Suprapubic skin (tissue), 4 donors: ENCODE data around the gene SHBG. TPM values are rescaled to one million over a fixed set of nuclear protein-coding genes. Genes with fewer than 3 reads are reported as not detected.

Experiments used
- DNase-seq, 2 donors: peaks; one replicate each; pipeline ENCODE4 v3.0.0-alpha.2; 2019; ENCODE audit warnings: low spot score in 2 of 2
- H3K27ac ChIP-seq: fragments of 200-600 bp; sonication (generic); one replicate; pipeline ENCODE4 v1.5.1; 2019
- H3K27me3 ChIP-seq: fragments of 200-600 bp; sonication (generic); one replicate; pipeline ENCODE4 v1.5.1; 2019
- H3K36me3 ChIP-seq: fragments of 200-600 bp; sonication (generic); one replicate; pipeline ENCODE4 v1.5.1; 2019
- H3K4me1 ChIP-seq: fragments of 200-600 bp; sonication (generic); one replicate; pipeline ENCODE4 v1.5.1; 2019
- H3K4me3 ChIP-seq: fragments of 200-600 bp; sonication (generic); one replicate; pipeline ENCODE4 v1.5.1; 2019; ENCODE audit warnings: mild to moderate bottlenecking
- H3K9me3 ChIP-seq: fragments of 200-600 bp; sonication (generic); one replicate; pipeline ENCODE4 v1.5.1; 2019
- EP300 ChIP-seq: sonication (generic); formaldehyde crosslinking; IDR thresholded peaks from one replicate; pipeline ENCODE4 v1.6.1; 2017; ENCODE audit warnings: antibody characterized with exemption
- POLR2A ChIP-seq, 2 donors: fragments of 450-650 bp; IDR thresholded peaks; one replicate each; pipeline ENCODE4 v1.6.1; 2017; ENCODE audit warnings: antibody characterized with exemption in 2 of 2, mild to moderate bottlenecking in 2 of 2, moderate library complexity in 2 of 2
- POLR2AphosphoS5 ChIP-seq, 3 donors: sonication (generic); formaldehyde crosslinking; IDR thresholded peaks; one replicate each; pipeline ENCODE4 v1.6.1; 2017; ENCODE audit warnings: antibody characterized with exemption in 3 of 3
- WGBS: methylation state at CpG from one replicate; pipeline ENCODE4 v1.1.5; 2018; 5-methylcytosine and 5-hydroxymethylcytosine counted together
- total RNA-seq, 4 donors: library from RNA; depleted of rRNA; stranded (reverse); fragments of >200 nt; gene quantifications; one replicate each; pipeline ENCODE4 v1.1.0, GENCODE V29; 2016
- TF ChIP-seq, protein P1 (sequence below), 2 donors: fragments of 200-600 bp in 1 of 2; fragments of 450-650 bp in 1 of 2; sonication (generic) in 1 of 2; IDR thresholded peaks; one replicate each; pipeline ENCODE4 v1.5.1; 2016 to 2019; ENCODE audit warnings: antibody characterized with exemption in 2 of 2, mild to moderate bottlenecking in 1 of 2, moderate library complexity in 1 of 2

Gene SHBG
- total RNA-seq, 4 donors from 2014 or later = not detected

- H3K27ac ChIP-seq = no peak overlapping the region
- H3K4me1 ChIP-seq = no peaks in the 10 kb centered on the region
- H3K27me3 ChIP-seq = no peaks in the 10 kb centered on the region
- WGBS = 86% methylated on average over 2 of the region's 2 CpGs
- H3K36me3 ChIP-seq = peaks cover 82% of the 10 kb centered on the region
- TF ChIP-seq, protein P1, sequence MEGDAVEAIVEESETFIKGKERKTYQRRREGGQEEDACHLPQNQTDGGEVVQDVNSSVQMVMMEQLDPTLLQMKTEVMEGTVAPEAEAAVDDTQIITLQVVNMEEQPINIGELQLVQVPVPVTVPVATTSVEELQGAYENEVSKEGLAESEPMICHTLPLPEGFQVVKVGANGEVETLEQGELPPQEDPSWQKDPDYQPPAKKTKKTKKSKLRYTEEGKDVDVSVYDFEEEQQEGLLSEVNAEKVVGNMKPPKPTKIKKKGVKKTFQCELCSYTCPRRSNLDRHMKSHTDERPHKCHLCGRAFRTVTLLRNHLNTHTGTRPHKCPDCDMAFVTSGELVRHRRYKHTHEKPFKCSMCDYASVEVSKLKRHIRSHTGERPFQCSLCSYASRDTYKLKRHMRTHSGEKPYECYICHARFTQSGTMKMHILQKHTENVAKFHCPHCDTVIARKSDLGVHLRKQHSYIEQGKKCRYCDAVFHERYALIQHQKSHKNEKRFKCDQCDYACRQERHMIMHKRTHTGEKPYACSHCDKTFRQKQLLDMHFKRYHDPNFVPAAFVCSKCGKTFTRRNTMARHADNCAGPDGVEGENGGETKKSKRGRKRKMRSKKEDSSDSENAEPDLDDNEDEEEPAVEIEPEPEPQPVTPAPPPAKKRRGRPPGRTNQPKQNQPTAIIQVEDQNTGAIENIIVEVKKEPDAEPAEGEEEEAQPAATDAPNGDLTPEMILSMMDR (IDR thresholded peaks at IDR 0.05) = no peak
- TF ChIP-seq POLR2A (IDR thresholded peaks at IDR 0.05) = no peak
- TF ChIP-seq POLR2AphosphoS5 (IDR thresholded peaks at IDR 0.05) = no peak
- no peak for TF ChIP-seq EP300
- H3K4me3 ChIP-seq = no peak overlapping the region
- no peak for DNase-seq
- peaks cover 8% of the 10 kb centered on the region for H3K9me3 ChIP-seq
Observed at GRCh38 chr17:7673239-7673638, 43.3 kb downstream of the SHBG start.

- Histone ChIP-seq H3K4me3 (no peak overlapping the region), H3K36me3 (peaks cover 66% of the 10 kb centered on the region), H3K4me1 (no peaks in the 10 kb centered on the region), H3K27me3 (no peaks in the 10 kb centered on the region), H3K27ac (no peak overlapping the region), H3K9me3 (peaks cover 8% of the 10 kb centered on the region)
- no peak for DNase-seq
- no peak for TF ChIP-seq POLR2A (IDR thresholded peaks at IDR 0.05)
- no peak for TF ChIP-seq POLR2AphosphoS5 (IDR thresholded peaks at IDR 0.05)
- TF ChIP-seq, protein P1 (IDR thresholded peaks at IDR 0.05) = no peak
- no peak for TF ChIP-seq EP300
- 89% methylated on average over 14 of the region's 14 CpGs for WGBS
Observed at GRCh38 chr17:7674934-7675333, 45.0 kb downstream of the SHBG start.

GRCh38 chr17:7676533-7676932 is 46.6 kb downstream of the SHBG start:
- Histone ChIP-seq H3K36me3 (peaks cover 50% of the 10 kb centered on the region), H3K4me1 (no peaks in the 10 kb centered on the region), H3K9me3 (peaks cover 8% of the 10 kb centered on the region), H3K4me3 (no peak overlapping the region), H3K27me3 (no peaks in the 10 kb centered on the region), H3K27ac (no peak overlapping the region)
- no peak for DNase-seq
- TF ChIP-seq POLR2AphosphoS5 (IDR thresholded peaks at IDR 0.05) = no peak
- no peak for TF ChIP-seq EP300
- TF ChIP-seq, protein P1 (IDR thresholded peaks at IDR 0.05) = no peak
- TF ChIP-seq POLR2A (IDR thresholded peaks at IDR 0.05) = no peak
- 79% methylated on average over 5 of the region's 5 CpGs for WGBS

GRCh38 chr17:7677388-7678067 is 47.6 kb downstream of the SHBG start:
- WGBS = 87% methylated on average over 10 of the region's 10 CpGs
- TF ChIP-seq, protein P1 (IDR thresholded peaks at IDR 0.05) = no peak
- no peak for TF ChIP-seq POLR2A (IDR thresholded peaks at IDR 0.05)
- no peak for TF ChIP-seq EP300
- TF ChIP-seq POLR2AphosphoS5 (IDR thresholded peaks at IDR 0.05) = no peak
- H3K27ac ChIP-seq = no peak overlapping the region
- H3K36me3 ChIP-seq = peaks cover 40% of the 10 kb centered on the region
- peaks cover 8% of the 10 kb centered on the region for H3K9me3 ChIP-seq
- DNase-seq = no peak
- H3K27me3 ChIP-seq = no peaks in the 10 kb centered on the region
- H3K4me3 ChIP-seq = no peak overlapping the region
- no peaks in the 10 kb centered on the region for H3K4me1 ChIP-seq

Other genes with a start within 250 kb of the SHBG start
- gene TNK1, start 249.0 kb upstream of the SHBG start, total RNA-seq = 10 to 100 TPM; 15.3 to 42.9 (median 20.7) TPM
- gene PLSCR3, start 235.6 kb upstream of the SHBG start, total RNA-seq = 10 to 100 TPM; 21.6 to 55.3 (median 40.7) TPM
- gene TMEM256, start 226.0 kb upstream of the SHBG start, total RNA-seq = 100 to 1,000 TPM in 2 of 4 donors, 10 to 100 TPM in 2; 53.5 to 128 (median 89.6) TPM
- gene NLGN2, start 222.3 kb upstream of the SHBG start, total RNA-seq = 10 to 100 TPM in 1 of 4 donors, 1 to 10 TPM in 3; 5.9 to 17.9 (median 8.1) TPM
- gene SPEM1, start 209.8 kb upstream of the SHBG start, total RNA-seq = not detected
- gene SPEM2, start 204.5 kb upstream of the SHBG start, total RNA-seq = not detected
- not detected for gene SPEM3, start 201.3 kb upstream of the SHBG start, total RNA-seq
- gene TMEM102, start 194.7 kb upstream of the SHBG start, total RNA-seq = 10 to 100 TPM; 18.7 to 24.5 (median 19.5) TPM
- 10 to 100 TPM; 10.3 to 28.5 (median 12.5) TPM for gene FGF11, start 190.6 kb upstream of the SHBG start, total RNA-seq
- 10 to 100 TPM in 2 of 4 donors, 1 to 10 TPM in 2; 7.3 to 11.3 (median 9.7) TPM for gene CHRNB1, start 185.1 kb upstream of the SHBG start, total RNA-seq
- 10 to 100 TPM; 36.1 to 65.7 (median 45.3) TPM for gene ZBTB4, start 150.5 kb upstream of the SHBG start, total RNA-seq
- gene SLC35G6, start 148.7 kb upstream of the SHBG start, total RNA-seq = not detected
- 100 to 1,000 TPM; 104 to 194 (median 140) TPM for gene POLR2A, start 145.8 kb upstream of the SHBG start, total RNA-seq
- 10 to 100 TPM; 12.7 to 28.4 (median 18.0) TPM for gene TNFSF12, start 81.1 kb upstream of the SHBG start, total RNA-seq
- 10 to 100 TPM in 3 of 4 donors, 1 to 10 TPM in 1; 9.6 to 26.6 (median 15.5) TPM for gene TNFSF13, start 71.4 kb upstream of the SHBG start, total RNA-seq
- 10 to 100 TPM; 40.2 to 53.5 (median 51.6) TPM for gene SENP3, start 68.2 kb upstream of the SHBG start, total RNA-seq
- gene CD68, start 50.5 kb upstream of the SHBG start, total RNA-seq = 10 to 100 TPM in 1 of 4 donors, 1 to 10 TPM in 3; 5.0 to 13.2 (median 9.6) TPM
- gene MPDU1, start 46.3 kb upstream of the SHBG start, total RNA-seq = 100 to 1,000 TPM in 1 of 4 donors, 10 to 100 TPM in 3; 54.3 to 104 (median 86.3) TPM
- gene SOX15, start 40.0 kb upstream of the SHBG start, total RNA-seq = 100 to 1,000 TPM in 2 of 4 donors, 10 to 100 TPM in 2; 68.0 to 140 (median 102) TPM
- gene FXR2, start 15.2 kb upstream of the SHBG start, total RNA-seq = 10 to 100 TPM; 21.0 to 25.6 (median 22.5) TPM
- gene SAT2, start 2.3 kb upstream of the SHBG start, total RNA-seq = 10 to 100 TPM; 28.7 to 58.8 (median 39.9) TPM
- gene ATP1B2, start 20.8 kb downstream of the SHBG start, total RNA-seq = 1 to 10 TPM in 1 of 4 donors, under 1 TPM in 3; 0.49 to 4.2 (median 0.74) TPM
- gene TP53, start 57.4 kb downstream of the SHBG start, total RNA-seq = 10 to 100 TPM; 37.2 to 77.2 (median 65.2) TPM
- gene WRAP53, start 58.3 kb downstream of the SHBG start, total RNA-seq = 1 to 10 TPM; 3.9 to 7.6 (median 5.5) TPM
- 1 to 10 TPM; 6.2 to 9.2 (median 9.0) TPM for gene EFNB3, start 75.1 kb downstream of the SHBG start, total RNA-seq
- gene DNAH2, start 87.6 kb downstream of the SHBG start, total RNA-seq = under 1 TPM in 2 of 4 donors, not detected in 2; 0.08 to 0.19 TPM
- gene KDM6B, start 204.1 kb downstream of the SHBG start, total RNA-seq = 10 to 100 TPM; 21.4 to 31.0 (median 26.7) TPM
- gene TMEM88, start 224.9 kb downstream of the SHBG start, total RNA-seq = 1 to 10 TPM; 4.2 to 7.6 (median 5.1) TPM
- 10 to 100 TPM; 46.2 to 90.6 (median 47.6) TPM for gene NAA38, start 227.4 kb downstream of the SHBG start, total RNA-seq
- 10 to 100 TPM in 1 of 4 donors, 1 to 10 TPM in 3; 7.1 to 10.8 (median 9.8) TPM for gene CYB5D1, start 227.9 kb downstream of the SHBG start, total RNA-seq